ENCODE results near the gene TTC19. TPM values are rescaled to one million over a fixed set of nuclear protein-coding genes. Genes with fewer than 3 reads are reported as not detected.

The TTC19 gene
- total and polyA plus RNA-seq, 2 donors (not counting 3 experiments of a cell fraction or from before 2014, with no cell fraction given): 7.8 to 32.8 TPM

DNA sequence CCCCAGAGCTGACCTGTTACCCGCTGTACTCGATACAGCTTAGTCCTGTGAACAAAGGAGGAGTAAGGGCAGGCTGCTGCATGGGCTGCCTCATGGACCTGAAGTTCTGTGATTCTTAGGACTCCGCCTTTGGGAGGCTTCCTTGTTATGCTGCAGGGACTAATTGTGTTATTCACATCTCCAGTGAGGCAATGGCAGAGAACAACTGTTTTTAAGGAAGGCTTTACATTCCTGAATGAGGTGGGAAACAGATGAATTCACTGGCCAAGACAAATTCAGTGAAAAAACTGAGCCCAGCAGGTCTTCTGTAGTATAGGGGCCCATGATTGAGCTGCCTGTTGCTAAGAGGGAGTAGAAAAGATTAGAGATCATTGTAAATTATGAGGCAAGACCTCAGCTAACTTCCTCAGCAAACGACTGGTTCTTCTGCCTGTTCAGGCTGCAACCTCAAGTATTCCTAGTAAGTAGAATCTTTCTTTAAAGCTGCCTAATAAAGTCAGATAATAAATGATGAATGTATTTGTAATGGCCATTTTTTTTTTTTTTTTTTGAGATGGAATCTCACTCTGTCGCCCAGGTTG lies 28.4 kb upstream of the TTC19 start:
- FAIRE-seq (no peak), DNase-seq (ENCODE audit: low read depth, low spot score) (no peak)
- H3K9me3 ChIP-seq (replicated peaks; ENCODE audit: control insufficient read depth, insufficient read depth, low read length): no peaks in the 10 kb centered on the region
- H3K4me1 ChIP-seq (ENCODE audit: control insufficient read depth, extremely low read depth, insufficient read depth, low read length): peaks cover 15% of the 10 kb centered on the region
- H3K27ac ChIP-seq (ENCODE audit: insufficient read depth, low read depth, low read length): no peak overlapping the region
- ChIA-PET CTCF (interaction anchor here (1.0 to 1.2 kb wide), 2 partner anchors 20 to 27 kb away, joined by 3 read pairs; no protein-coding TSS in a partner anchor), POLR2A (interaction anchor here (0.7 kb wide), 1 partner anchor 19 kb away, joined by 6 read pairs; no protein-coding TSS in a partner anchor)
- no peak overlapping the region for H2AFZ ChIP-seq (ENCODE audit: low read depth, low read length)
- TF ChIP-seq GATA2 (IDR thresholded peaks at IDR 0.05; ENCODE audit: insufficient read depth, insufficient read length, low read depth, low read length) (no peak), JUN (IDR thresholded peaks at IDR 0.05; ENCODE audit: borderline replicate concordance, insufficient read depth, insufficient read length, low read depth) (no peak), CTCF (IDR thresholded peaks at IDR 0.05; ENCODE audit: extremely low read depth in 1 of 2, insufficient read depth in 1 of 2, low read depth in 1 of 2, low read length in 2 of 2) (no peak), MAX (IDR thresholded peaks at IDR 0.05; ENCODE audit: insufficient read depth, insufficient read length) (no peak), POLR2A (IDR thresholded peaks at IDR 0.05; ENCODE audit: low read depth, low read length) (no peak), POLR2AphosphoS5 (IDR thresholded peaks at IDR 0.05; ENCODE audit: insufficient read depth, low read depth, low read length) (no peak), MYC (IDR thresholded peaks at IDR 0.05; ENCODE audit: low read depth, low read length) (no peak), EZH2 (IDR thresholded peaks at IDR 0.05; ENCODE audit: borderline replicate concordance, low read depth, low read length, severe bottlenecking) (no peak), FOS (IDR thresholded peaks at IDR 0.05; ENCODE audit: borderline replicate concordance, insufficient read depth, low read length) (no peak)
- H3K9ac ChIP-seq (replicated peaks; ENCODE audit: extremely low read depth, insufficient read depth, low read length): no peak overlapping the region
- no peak overlapping the region for H3K4me2 ChIP-seq (ENCODE audit: insufficient read depth, low read length)
- no peaks in the 10 kb centered on the region for H4K20me1 ChIP-seq (replicated peaks; ENCODE audit: control insufficient read depth, extremely low read depth, insufficient read depth, low read length)
- no peaks in the 10 kb centered on the region for H3K27me3 ChIP-seq (ENCODE audit: control insufficient read depth in 2 of 2, insufficient read depth in 2 of 2, low read length in 2 of 2)
- H3K9me1 ChIP-seq (replicated peaks; ENCODE audit: control insufficient read depth, extremely low read depth, insufficient read depth, low read length): no peaks in the 10 kb centered on the region
- intact Hi-C loops (cut with micrococcal nuclease): no loop called here
- dilution Hi-C loops (cut with MboI; ENCODE audit: extremely low pct_ligation_motif_present, low sequenced_read_pairs): no loop called here
- H3K36me3 ChIP-seq (ENCODE audit: control insufficient read depth in 2 of 2, extremely low read depth in 1 of 2, insufficient read depth in 2 of 2, low read length in 2 of 2): peaks cover 0 to 5% of the 10 kb centered on the region in 2 experiments
- H3K79me2 ChIP-seq (ENCODE audit: control insufficient read depth, insufficient read depth, low read length): peaks cover 38% of the 10 kb centered on the region
- H3K4me3 ChIP-seq (replicated peaks in 1 of 3; ENCODE audit: insufficient read depth in 1 of 3, low read depth in 1 of 3, low read length in 3 of 3): no peak overlapping the region
- no TSS peak for BruUV-seq (replicated peaks)

Measured in endothelial cell of umbilical vein (primary cell).